BJ (cell line): Measurements from ENCODE around the gene E2F3. TPM values are rescaled to one million over a fixed set of nuclear protein-coding genes. Genes with fewer than 3 reads are reported as not detected.

Source experiments
- CTCF ChIA-PET: fragments of 350-600 bp; formaldehyde crosslinking; extraction: SDS; loops from one replicate; lab custom pipeline; 2021; ENCODE audit warnings: antibody characterized with exemption, inconsistent platforms; lab: Yijun Ruan, JAX
- POLR2A ChIA-PET: fragments of 300-600 bp; sonication (Branson Sonifier 250); formaldehyde crosslinking; extraction: SDS; loops from one replicate; lab custom pipeline; 2021; ENCODE audit warnings: antibody characterized with exemption; lab: Charles Lee
- DNase-seq: peaks from one replicate; pipeline ENCODE4 v3.0.0-alpha.2; 2011; ENCODE audit warnings: low read depth
- H3K27me3 ChIP-seq: 2 replicates; pipeline ENCODE4 v1.6.0; 2011; ENCODE audit warnings: low read length; ENCODE audit not compliant: control insufficient read depth, insufficient read depth
- H3K36me3 ChIP-seq: 2 replicates; pipeline ENCODE4 v1.5.1; 2011; ENCODE audit warnings: low read length; ENCODE audit not compliant: control insufficient read depth, insufficient read depth
- H3K4me3 ChIP-seq: 2 replicates; pipeline ENCODE4 v1.5.1; 2011; ENCODE audit warnings: low read depth, mild to moderate bottlenecking, control low read depth, low read length
- CTCF ChIP-seq: IDR thresholded peaks from 2 replicates; pipeline ENCODE4 v1.5.1; 2011; ENCODE audit warnings: low read depth, mild to moderate bottlenecking, control low read depth, inconsistent platforms, low read length, moderate library complexity; ENCODE audit not compliant: insufficient read depth
- polyA minus RNA-seq: library from RNA; depleted of rRNA, polyadenylated mRNA; stranded (reverse); fragments of >200 nt; gene quantifications from 2 replicates; pipeline ENCODE4 v1.2.3, GENCODE V29; 2011; rRNA and poly(A)+ RNA removed
- polyA plus RNA-seq: library from polyadenylated mRNA; depleted of rRNA; stranded (reverse); fragments of >200 nt; gene quantifications from 2 replicates; pipeline ENCODE4 v1.2.3, GENCODE V29; 2011; rRNA removed

E2F3 gene
- polyA plus RNA-seq (7.0 and 8.1 TPM in 2 replicates), polyA minus RNA-seq (6.4 and 6.7 TPM in 2 replicates)

- ChIA-PET POLR2A (no interaction called here), CTCF (interaction anchor here (2.3 kb wide), 1 partner anchor 126 kb away, joined by 5 read pairs; no protein-coding TSS in a partner anchor)
- H3K27me3 ChIP-seq: no peaks in the 10 kb centered on the region
- peak; percentile 100 for DNase-seq
- H3K36me3 ChIP-seq: no peaks in the 10 kb centered on the region; the same call in 1 of the 2 replicates
- H3K4me3 ChIP-seq: peak within 1 kb of the TSS; percentile 82
- TF ChIP-seq CTCF: no peak
Measured at GRCh38 chr6:20401205-20402091, at the start of gene E2F3. Gene E2F3 (plus strand): TSS chr6:20401879. CDS start chr6:20402233, 354 bp downstream.

- Histone ChIP-seq H3K27me3 (no peaks in the 10 kb centered on the region), H3K36me3 (no peaks in the 10 kb centered on the region), H3K4me3 (no peak overlapping the region)
- ChIA-PET POLR2A (no interaction called here), CTCF (no interaction called here)
- DNase-seq: no peak
- TF ChIP-seq CTCF: no peak
Measured at GRCh38 chr6:20352346-20352745, 49.3 kb upstream of the E2F3 start.

DNA sequence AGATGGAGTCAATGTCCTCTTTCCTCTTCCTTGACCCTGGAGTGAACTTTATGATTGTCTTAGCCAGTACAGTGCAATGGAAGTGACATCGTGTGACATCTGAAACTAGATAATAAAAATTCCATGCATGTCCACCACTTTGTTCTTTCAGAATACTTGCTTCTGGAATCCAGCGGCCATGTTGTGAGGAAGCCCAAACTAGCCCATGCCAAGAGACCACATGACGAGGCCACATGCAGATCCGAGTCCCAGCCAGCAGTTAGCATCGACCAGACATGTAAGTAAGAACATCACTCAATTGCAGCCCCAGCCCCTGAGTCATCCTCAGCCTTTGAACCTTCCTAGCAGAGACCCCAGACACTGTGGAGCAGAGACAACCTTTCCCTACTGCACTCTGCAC, 48.5 kb upstream of the E2F3 start:
- Histone ChIP-seq H3K4me3 (no peak overlapping the region), H3K27me3 (no peaks in the 10 kb centered on the region), H3K36me3 (no peaks in the 10 kb centered on the region)
- DNase-seq: no peak
- no peak for TF ChIP-seq CTCF
- ChIA-PET CTCF (no interaction called here), POLR2A (no interaction called here)

- TF ChIP-seq CTCF: no peak
- H3K27me3 ChIP-seq: no peaks in the 10 kb centered on the region
- CTCF ChIA-PET: no interaction called here
- POLR2A ChIA-PET: no interaction called here
- H3K36me3 ChIP-seq: no peaks in the 10 kb centered on the region
- H3K4me3 ChIP-seq: no peak overlapping the region
- DNase-seq: no peak
Measured at GRCh38 chr6:20354366-20354765, 47.3 kb upstream of the E2F3 start.

GRCh38 chr6:20360471-20361119, 41.1 kb upstream of the E2F3 start:
- no peak for TF ChIP-seq CTCF
- H3K36me3 ChIP-seq: no peaks in the 10 kb centered on the region
- POLR2A ChIA-PET: no interaction called here
- no peak overlapping the region for H3K4me3 ChIP-seq
- CTCF ChIA-PET: no interaction called here
- no peaks in the 10 kb centered on the region; the same call in 1 of the 2 replicates for H3K27me3 ChIP-seq
- DNase-seq: no peak
